ENCODE data around the gene TNRC6C. TPM values are rescaled to one million over a fixed set of nuclear protein-coding genes. Genes with fewer than 3 reads are reported as not detected.

Gene TNRC6C
- total RNA-seq, 4 donors from 2014 or later = 9.7 to 70.1 (median 23.2) TPM

DNA sequence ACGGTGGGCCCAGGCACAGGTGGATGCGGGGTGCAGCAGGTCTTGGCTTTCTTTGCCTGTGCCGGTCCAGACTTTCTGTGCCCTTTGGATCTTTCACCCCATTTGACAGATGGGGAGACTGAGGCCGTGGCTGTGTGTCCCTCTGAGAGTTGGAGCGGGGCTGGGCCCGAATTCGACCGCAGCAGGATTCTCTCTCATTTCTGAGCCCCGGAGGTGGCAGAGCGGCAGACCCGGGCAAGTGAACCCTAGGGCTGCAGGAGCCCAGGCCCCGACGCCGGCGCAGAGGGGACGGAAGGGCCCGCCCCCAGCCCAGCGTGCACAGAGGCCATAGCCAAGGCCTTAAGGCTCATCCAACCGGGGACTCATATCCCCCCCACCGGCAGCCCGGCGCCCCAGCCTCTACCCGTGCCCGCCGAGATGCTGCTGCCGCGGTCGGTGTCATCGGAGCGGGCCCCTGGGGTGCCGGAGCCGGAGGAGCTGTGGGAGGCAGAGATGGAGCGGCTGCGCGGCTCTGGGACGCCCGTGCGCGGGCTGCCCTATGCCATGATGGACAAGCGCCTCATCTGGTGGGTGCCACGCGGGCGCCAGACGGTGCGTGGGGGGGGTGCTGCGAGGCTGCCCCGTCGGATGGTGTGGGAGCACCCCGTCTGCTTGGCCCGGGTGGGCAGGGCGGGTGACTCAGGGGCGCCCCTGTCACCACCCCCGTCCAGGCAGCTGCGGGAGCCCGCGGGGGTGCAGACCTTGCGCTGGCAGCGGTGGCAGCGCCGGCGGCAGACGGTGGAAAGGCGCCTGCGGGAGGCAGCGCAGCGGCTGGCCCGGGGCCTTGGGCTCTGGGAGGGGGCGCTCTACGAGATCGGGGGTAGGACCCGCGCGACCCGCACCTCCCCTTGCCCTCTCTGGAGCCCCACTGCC lies 172.9 kb downstream of the TNRC6C start:
- H3K27me3 ChIP-seq = no peaks in the 10 kb centered on the region
- no peaks in the 10 kb centered on the region for H3K36me3 ChIP-seq
- no peak for TF ChIP-seq CTCF (IDR thresholded peaks at IDR 0.05)
- DNase-seq = peak; percentile 44 to 58 (median 51)
- H3K4me1 ChIP-seq = peaks cover 7 to 53% (median 43%) of the 10 kb centered on the region in 4 donors
- peak overlapping the region; percentile 84 to 99 (median 90) for H3K27ac ChIP-seq
- H3K9me3 ChIP-seq = no peaks in the 10 kb centered on the region
- peak overlapping the region; percentile 46 to 97 (median 50) for H3K4me3 ChIP-seq

DNA sequence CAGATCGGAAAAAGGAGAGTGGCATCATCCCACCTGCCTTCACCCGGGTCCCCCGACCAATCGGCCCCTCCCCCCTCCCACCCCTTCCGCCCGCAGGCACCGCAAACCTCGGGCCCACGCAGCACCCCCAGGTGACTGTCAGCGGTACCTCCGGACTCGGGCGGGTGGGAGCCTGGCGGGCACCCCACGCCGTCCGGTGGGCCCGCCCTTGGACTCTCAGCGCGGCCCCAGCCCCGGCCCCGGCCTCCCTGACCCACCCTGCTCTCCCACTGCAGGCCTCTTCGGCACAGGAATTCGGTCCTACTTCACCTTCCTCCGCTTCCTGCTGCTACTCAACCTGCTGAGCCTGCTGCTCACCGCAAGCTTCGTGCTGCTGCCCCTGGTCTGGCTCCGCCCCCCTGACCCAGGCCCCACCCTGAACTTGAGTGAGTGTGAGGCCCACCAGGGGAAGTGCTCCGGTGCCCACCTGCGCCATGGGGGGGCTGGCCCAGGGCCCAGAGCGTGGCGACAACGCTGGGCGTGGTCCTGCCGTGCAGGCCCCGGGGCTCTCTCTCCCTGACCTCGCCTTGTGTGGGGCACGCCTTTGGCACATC lies 173.7 kb downstream of the TNRC6C start:
- no peaks in the 10 kb centered on the region for H3K36me3 ChIP-seq
- peak in 2 of 3 donors; percentile 96 to 98 for DNase-seq
- peaks cover 7 to 50% (median 40%) of the 10 kb centered on the region in 4 donors for H3K4me1 ChIP-seq
- H3K27ac ChIP-seq = peak overlapping the region; percentile 84 to 99 (median 90)
- no peaks in the 10 kb centered on the region for H3K9me3 ChIP-seq
- TF ChIP-seq CTCF (IDR thresholded peaks at IDR 0.05) (no peak), POLR2A (IDR thresholded peaks at IDR 0.05) (no peak)
- no peaks in the 10 kb centered on the region for H3K27me3 ChIP-seq
- H3K4me3 ChIP-seq = peak overlapping the region; percentile 46 to 97 (median 50)

- Histone ChIP-seq H3K4me1 (peaks cover 7 to 50% (median 43%) of the 10 kb centered on the region in 4 donors), H3K27ac (peak overlapping the region; percentile 30 to 99 (median 85)), H3K27me3 (no peaks in the 10 kb centered on the region), H3K36me3 (no peaks in the 10 kb centered on the region), H3K9me3 (no peaks in the 10 kb centered on the region), H3K4me3 (peak overlapping the region in 3 of 4 donors; percentile 46 to 97 (median 50))
- TF ChIP-seq POLR2A (IDR thresholded peaks at IDR 0.05) (no peak), CTCF (IDR thresholded peaks at IDR 0.05) (no peak)
- peak in 1 of 3 donors; percentile 47 for DNase-seq
These were observed 174.3 kb downstream of the TNRC6C start for GRCh38 chr17:78132767-78133178.

DNA sequence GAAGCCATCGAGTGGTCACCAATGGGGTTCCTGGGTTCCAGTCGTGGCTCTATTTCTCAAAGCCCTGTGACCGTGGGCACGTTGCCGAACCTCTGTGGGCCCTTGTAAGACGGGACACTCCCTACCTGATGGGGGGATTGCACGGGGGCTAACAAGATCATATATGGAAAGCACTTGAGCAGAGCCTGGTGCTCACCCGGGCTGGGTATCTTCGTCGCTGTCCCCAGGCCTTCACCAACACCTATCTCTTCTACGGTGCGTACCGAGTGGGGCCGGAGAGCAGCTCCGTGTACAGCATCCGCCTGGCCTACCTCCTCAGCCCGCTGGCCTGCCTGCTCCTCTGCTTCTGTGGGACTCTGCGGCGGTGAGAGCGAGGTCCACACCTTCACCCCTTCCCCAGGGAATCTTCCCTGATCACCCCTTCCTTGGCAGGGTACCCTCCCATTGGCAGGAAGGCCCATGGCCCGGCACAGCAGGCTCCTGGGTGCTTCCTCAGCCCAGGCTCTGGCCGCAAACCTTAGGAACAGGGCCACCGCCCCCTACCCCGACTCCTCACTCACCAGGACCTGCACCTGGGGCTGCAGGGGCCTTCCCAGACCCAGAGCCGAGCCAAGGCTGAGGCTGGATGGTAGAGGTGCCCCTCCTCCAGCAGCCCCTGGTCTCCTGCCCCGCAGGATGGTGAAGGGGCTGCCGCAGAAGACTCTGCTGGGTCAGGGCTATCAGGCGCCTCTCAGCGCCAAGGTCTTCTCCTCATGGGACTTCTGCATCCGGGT lies 174.9 kb downstream of the TNRC6C start:
- H3K36me3 ChIP-seq = no peaks in the 10 kb centered on the region
- no peaks in the 10 kb centered on the region for H3K9me3 ChIP-seq
- peak in 1 of 3 donors; percentile 48 for DNase-seq
- H3K4me1 ChIP-seq = peaks cover 7 to 50% (median 44%) of the 10 kb centered on the region in 4 donors
- peak overlapping the region in 3 of 4 donors; percentile 30 to 99 (median 84) for H3K27ac ChIP-seq
- no peaks in the 10 kb centered on the region for H3K27me3 ChIP-seq
- TF ChIP-seq CTCF (IDR thresholded peaks at IDR 0.05) (no peak), POLR2A (IDR thresholded peaks at IDR 0.05) (no peak)
- peak overlapping the region in 1 of 4 donors; percentile 97 for H3K4me3 ChIP-seq
